DMS153 (cell line): ENCODE measurements around the gene STX8.

Experiments used
- DNase-seq: peaks from one replicate; lab custom pipeline; 2025; lab: John Stamatoyannopoulos, UW

STX8 gene

DNA sequence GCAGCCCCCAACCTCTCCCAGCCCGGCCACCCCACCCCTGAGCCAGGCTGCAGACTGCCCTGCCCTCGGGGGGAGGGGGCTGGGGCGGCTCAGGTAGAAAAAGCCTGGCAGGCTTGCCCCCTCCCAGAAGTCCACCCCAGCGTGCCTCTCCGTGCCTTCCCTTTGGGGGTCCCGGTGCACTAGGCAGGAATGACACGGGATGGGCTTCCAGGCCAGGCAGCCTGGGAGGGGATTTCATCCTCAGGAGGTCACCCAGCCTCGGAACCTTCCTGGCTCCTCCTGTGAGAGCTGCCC lies 369.3 kb downstream of the STX8 start:
- DNase-seq, result no peak

DNA sequence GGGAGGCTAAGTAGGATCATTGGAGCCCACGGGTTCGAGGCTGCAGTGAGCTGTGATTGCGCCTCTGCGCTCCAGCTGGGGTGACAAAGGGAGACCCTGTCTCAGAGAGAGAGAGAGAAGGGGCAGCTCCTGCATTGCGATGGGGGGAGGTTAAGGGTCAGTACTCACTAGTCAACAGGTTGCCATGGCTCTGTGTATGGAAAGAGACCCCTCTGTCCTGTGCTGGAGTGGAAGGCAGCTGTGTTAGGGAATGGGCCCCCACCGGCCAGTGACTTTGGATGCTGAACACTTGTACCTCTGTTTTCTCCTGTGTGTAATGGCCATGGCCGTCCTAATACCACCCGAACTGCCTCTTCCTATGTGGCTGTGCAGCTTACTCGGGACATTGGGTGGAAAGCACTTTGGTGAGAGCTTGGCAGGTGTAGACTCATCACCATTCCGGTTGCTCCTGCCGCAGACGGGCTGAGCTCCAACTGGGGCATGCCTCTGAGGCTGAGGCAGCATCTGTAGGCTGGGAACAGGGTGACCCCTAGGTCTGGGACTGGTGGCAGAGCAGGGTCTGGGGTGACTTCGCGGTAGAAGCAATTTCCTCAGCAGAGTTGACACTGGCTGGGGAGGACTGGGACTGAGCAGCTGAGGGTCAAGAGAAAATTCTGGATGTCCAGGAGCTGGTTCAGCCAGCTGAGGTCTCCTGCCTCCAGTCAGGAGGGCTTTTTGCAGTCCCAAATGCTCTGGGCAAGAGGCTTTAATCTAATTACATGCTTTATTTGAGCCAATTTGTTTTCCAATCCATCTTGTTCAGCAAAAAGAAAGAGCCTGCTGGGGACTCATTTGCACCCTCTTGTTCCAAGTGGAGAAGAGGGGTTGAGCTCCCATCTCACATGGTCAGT lies 369.9 kb downstream of the STX8 start:
- no peak for DNase-seq

DNA sequence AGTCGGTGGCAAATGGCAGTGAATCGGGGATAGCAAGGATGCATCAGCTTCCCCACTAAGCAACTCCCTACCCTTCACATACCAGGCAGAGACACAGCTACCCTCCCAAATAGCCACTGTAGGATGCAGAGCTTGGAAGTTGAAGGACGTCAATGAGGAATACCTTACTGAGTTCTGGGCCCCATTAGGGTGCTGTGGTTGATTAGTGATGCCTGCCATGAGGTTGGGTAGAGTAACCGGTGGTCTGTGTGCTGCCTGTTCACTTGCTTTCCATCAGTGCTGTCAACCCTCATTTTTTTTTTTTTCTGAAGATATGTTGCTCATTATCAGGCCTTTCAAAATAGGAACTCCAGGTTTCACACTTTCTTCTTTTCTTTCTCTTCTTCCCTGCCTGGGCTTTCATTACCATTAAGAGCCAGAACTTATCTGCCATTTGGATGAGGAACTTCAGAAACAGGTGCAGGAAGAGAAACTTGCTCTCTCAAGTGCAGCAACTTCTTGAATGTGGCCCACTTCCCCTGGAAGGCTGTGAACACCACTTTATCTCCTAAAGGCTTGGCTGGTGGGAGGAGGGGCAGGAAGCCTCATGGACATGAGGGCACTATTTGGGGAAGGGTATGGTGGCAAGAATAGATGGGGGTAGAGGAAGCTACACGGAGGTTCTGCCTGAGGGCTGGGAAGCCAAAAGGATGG lies 370.8 kb downstream of the STX8 start:
- DNase-seq, result no peak

DNA sequence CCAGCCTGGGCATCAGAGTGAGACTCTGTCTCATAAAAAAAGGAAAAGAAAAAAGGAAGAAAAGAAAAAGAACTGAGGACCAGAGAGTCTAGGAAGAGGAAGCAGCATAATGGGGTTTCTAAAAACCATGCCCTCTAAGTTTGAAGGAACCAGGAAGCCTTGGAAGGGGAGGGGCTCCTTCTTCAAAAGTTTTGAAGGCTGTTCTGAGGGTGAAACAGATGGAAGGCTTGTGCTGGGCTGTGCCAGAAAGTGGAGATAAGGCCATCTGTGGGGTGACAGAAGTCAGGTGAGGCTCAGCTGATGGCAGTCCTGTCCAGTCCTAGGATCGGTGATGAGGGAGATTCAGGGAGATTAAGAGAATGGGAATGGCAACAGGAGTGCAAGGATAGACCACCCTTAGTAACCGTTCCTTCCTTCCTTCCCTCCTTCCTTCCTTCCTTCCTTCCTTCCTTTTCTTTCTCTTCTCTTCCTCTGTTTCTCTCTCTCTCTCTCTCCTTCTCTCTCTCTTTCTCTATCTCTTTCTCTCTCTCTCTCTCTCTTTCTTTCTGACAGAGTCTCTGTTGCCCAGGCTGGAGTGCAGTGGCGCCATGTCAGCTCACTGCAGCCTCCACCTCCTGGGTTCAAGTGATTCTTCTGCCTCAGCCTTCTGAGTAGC lies 371.7 kb downstream of the STX8 start:
- no peak for DNase-seq

DNA sequence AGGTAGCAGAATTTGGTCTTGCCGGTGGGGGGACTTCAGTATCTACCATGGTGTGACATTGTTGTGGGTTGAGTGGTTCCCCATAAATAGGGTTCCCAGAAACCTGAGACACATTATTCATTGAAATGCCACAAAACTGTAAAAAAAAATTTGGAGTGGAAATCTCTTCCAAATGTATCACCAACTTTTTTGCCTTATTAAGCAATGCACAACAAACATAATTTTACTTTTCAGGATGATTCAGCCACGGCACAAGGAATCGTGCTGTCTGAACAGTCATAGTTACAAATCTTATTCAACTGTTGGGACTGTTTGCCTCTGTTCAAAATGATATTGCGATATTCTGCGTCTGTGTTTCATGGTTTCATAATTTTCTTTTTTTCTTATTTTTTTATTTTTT lies 373.1 kb downstream of the STX8 start:
- DNase-seq, result no peak

DNA sequence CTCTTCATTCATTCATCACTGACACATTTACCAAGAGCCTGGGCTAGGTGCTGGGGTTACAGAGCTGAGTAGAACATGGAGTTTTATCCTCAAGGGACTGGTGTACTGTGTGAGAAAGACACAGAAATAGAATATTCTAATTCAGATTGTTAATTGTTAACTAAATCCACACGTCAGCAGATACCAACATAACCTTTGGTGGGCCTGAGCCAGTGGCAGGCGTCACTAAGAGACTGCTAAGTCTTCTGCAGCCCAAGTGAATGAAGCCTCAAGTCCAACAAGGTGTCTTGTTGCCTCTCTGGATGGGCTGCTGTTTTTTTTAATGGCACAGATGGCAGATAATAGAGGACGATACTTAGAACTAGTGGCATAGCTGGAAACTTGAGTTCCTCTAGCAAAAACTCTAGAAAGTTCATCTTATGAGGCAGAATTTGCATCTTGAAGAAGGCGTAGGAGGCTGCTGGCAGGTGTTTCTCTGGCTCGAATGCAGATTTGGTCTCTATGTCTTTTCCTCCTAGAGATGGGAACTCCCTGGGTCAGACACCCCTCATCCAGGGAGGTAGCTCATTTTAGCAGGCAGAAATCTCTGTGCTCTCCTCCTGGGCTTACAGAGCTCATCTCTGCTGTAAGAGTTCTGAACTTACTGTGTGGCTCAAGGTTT lies 374.8 kb downstream of the STX8 start:
- DNase-seq, result no peak
